Measurements from ENCODE around the gene ZNF444. TPM values are rescaled to one million over a fixed set of nuclear protein-coding genes. Genes with fewer than 3 reads are reported as not detected.

Gene ZNF444
- total RNA-seq, 1 experiment from 2014 or later, result 35.6 TPM

- peak; percentile 97 for DNase-seq (ENCODE audit: low read depth)
Observed at GRCh38 chr19:56121180-56122167, 19.6 kb upstream of the ZNF444 start, which contains the start of gene ZNF787. ZNF787 (minus strand) TSS chr19:56121295; CDS start chr19:56103217, 18,078 bp downstream.

- DNase-seq (ENCODE audit: low read depth), result no peak
Observed at GRCh38 chr19:56123266-56123891, 17.7 kb upstream of the ZNF444 start.

- no peak for DNase-seq (ENCODE audit: low read depth)
Observed at GRCh38 chr19:56124578-56124977, 16.5 kb upstream of the ZNF444 start.

GRCh38 chr19:56125806-56126590, 15.1 kb upstream of the ZNF444 start:
- no peak for DNase-seq (ENCODE audit: low read depth)

GRCh38 chr19:56126983-56127780, 13.9 kb upstream of the ZNF444 start:
- DNase-seq (ENCODE audit: low read depth), result peak; percentile 22

GRCh38 chr19:56130006-56130405, 11.1 kb upstream of the ZNF444 start:
- no peak for DNase-seq (ENCODE audit: low read depth)

- DNase-seq (ENCODE audit: low read depth), result no peak
Observed at GRCh38 chr19:56131651-56132050, 9.4 kb upstream of the ZNF444 start.

- DNase-seq (ENCODE audit: low read depth), result no peak
Observed at GRCh38 chr19:56132316-56132822, 8.7 kb upstream of the ZNF444 start.

- DNase-seq (ENCODE audit: low read depth), result no peak
Observed at GRCh38 chr19:56133858-56134653, 7.0 kb upstream of the ZNF444 start.

GRCh38 chr19:56134654-56134921, 6.5 kb upstream of the ZNF444 start:
- no peak for DNase-seq (ENCODE audit: low read depth)

- no peak for DNase-seq (ENCODE audit: low read depth)
Observed at GRCh38 chr19:56136362-56136761, 4.7 kb upstream of the ZNF444 start.

- DNase-seq (ENCODE audit: low read depth), result no peak
Observed at GRCh38 chr19:56137405-56137804, 3.7 kb upstream of the ZNF444 start.

- DNase-seq (ENCODE audit: low read depth), result no peak
Observed at GRCh38 chr19:56138069-56138468, 3.0 kb upstream of the ZNF444 start.

GRCh38 chr19:56139847-56140582, 1.1 kb upstream of the ZNF444 start:
- DNase-seq (ENCODE audit: low read depth), result no peak

GRCh38 chr19:56141417-56141993, 418 bp downstream of the ZNF444 start:
- no peak for DNase-seq (ENCODE audit: low read depth)

GRCh38 chr19:56142087-56142787, 1.1 kb downstream of the ZNF444 start:
- DNase-seq (ENCODE audit: low read depth), result no peak

- no peak for DNase-seq (ENCODE audit: low read depth)
Observed at GRCh38 chr19:56142897-56143434, 1.9 kb downstream of the ZNF444 start.

- no peak for DNase-seq (ENCODE audit: low read depth)
Observed at GRCh38 chr19:56144376-56144775, 3.3 kb downstream of the ZNF444 start.

Measured in HT1080 (cell line).